Spleen (tissue), 11 donors: ENCODE data around the gene ZNF584. TPM values are rescaled to one million over a fixed set of nuclear protein-coding genes. Genes with fewer than 3 reads are reported as not detected.
A peak's percentile ranks its signal among the peaks of the same experiment; 100 is the strongest.

Experiments used
- DNase-seq: peaks from one replicate; pipeline ENCODE4 v3.0.0-alpha.2; 2020
- H3K27ac ChIP-seq, 8 donors: fragments of 200-600 bp; sonication (generic) in 7 of 8; 1 replicate in 4 of 8; 2 replicates in 4 of 8; pipeline versions ENCODE4 v1.5.0 to v1.8.0; 2016 to 2021; ENCODE audit warnings: inconsistent platforms in 4 of 8, mild to moderate bottlenecking in 4 of 8, moderate library complexity in 1 of 8
- H3K27me3 ChIP-seq, 7 donors: fragments of 200-600 bp; sonication (generic) in 6 of 7; replicated peaks in 1 of 7; 1 replicate in 4 of 7; 2 replicates in 3 of 7; pipeline versions ENCODE4 v1.5.0 to v1.8.0; 2016 to 2021; ENCODE audit warnings: inconsistent platforms in 3 of 7, mild to moderate bottlenecking in 1 of 7
- H3K36me3 ChIP-seq, 6 donors: fragments of 200-600 bp; sonication (generic) in 5 of 6; 1 replicate in 4 of 6; 2 replicates in 2 of 6; pipeline versions ENCODE4 v1.5.0 to v1.8.0; 2016 to 2021; ENCODE audit warnings: inconsistent platforms in 2 of 6
- H3K4me1 ChIP-seq, 6 donors: fragments of 200-600 bp; sonication (generic) in 5 of 6; 1 replicate in 3 of 6; 2 replicates in 3 of 6; pipeline versions ENCODE4 v1.5.0 to v1.8.0; 2016 to 2021; ENCODE audit warnings: inconsistent platforms in 3 of 6
- H3K4me3 ChIP-seq, 8 donors: fragments of 200-600 bp; sonication (generic) in 7 of 8; 1 replicate in 4 of 8; 2 replicates in 4 of 8; pipeline versions ENCODE4 v1.5.0 to v1.8.0; 2016 to 2021; ENCODE audit warnings: inconsistent platforms in 4 of 8, mild to moderate bottlenecking in 4 of 8, moderate library complexity in 2 of 8
- H3K9me3 ChIP-seq, 8 donors: fragments of 200-600 bp; sonication (generic) in 7 of 8; 1 replicate in 4 of 8; 2 replicates in 4 of 8; pipeline versions ENCODE4 v1.5.0 to v1.8.0; 2016 to 2021; ENCODE audit warnings: inconsistent platforms in 4 of 8
- POLR2A ChIP-seq, 3 donors: fragments of 450-650 bp; IDR thresholded peaks; one replicate each; pipeline ENCODE4 v1.5.1; 2017; ENCODE audit warnings: antibody characterized with exemption in 3 of 3, mild to moderate bottlenecking in 1 of 3
- POLR2AphosphoS5 ChIP-seq, 3 donors: sonication (generic); formaldehyde crosslinking; IDR thresholded peaks; one replicate each; pipeline ENCODE4 v1.5.1; 2017; ENCODE audit warnings: antibody characterized with exemption in 3 of 3
- WGBS, 5 donors: extraction: QIAGEN DNeasy Blood & Tissue Kit in 3 of 5; methylation state at CpG; one replicate each; pipeline versions ENCODE4 v1.1.5 to v1.1.7; 2013 to 2018; 5-methylcytosine and 5-hydroxymethylcytosine counted together
- intact Hi-C: fragments of 100-400 bp; cut with DNase I; formaldehyde crosslinking; loops from one replicate; pipeline ENCODE4 v1.15.0; 2023; ENCODE audit warnings: low total_unique reads
- microRNA-seq, 3 donors: library from miRNA; unstranded; fragments of <30 nt; microRNA quantifications; one replicate each; pipeline versions ENCODE4 to v1.1.0, GENCODE V29; 2019 to 2020
- polyA plus RNA-seq, 3 donors: library from polyadenylated mRNA; stranded (reverse); fragments of 200-250 nt; gene quantifications; one replicate each; pipeline ENCODE4 v1.2.1, GENCODE V29; 2013
- small RNA-seq, 4 donors: library from RNA; depleted of rRNA; stranded (forward); fragments of <200 nt; gene quantifications; one replicate each; pipeline ENCODE3, GENCODE V24; 2016
- total RNA-seq, 7 donors: library from RNA; depleted of rRNA in 3 of 7; stranded (reverse); fragments of >200 nt in 3 of 7; fragmentation: NEBNext Ultra II Directional in 4 of 7; extraction: Animal tissue kit (Norgen Biotek cat#: 25700) in 4 of 7; gene quantifications; one replicate each; pipeline versions ENCODE4 v1.1.0 to v1.2.1, GENCODE V29; 2016 to 2021
- TF ChIP-seq, protein P1 (sequence below), 11 experiments: fragments of 200-600 bp in 7 of 11; fragments of 450-650 bp in 4 of 11; sonication (generic) in 4 of 11; IDR thresholded peaks in 8 of 11; conservative IDR thresholded peaks in 3 of 11; 1 replicate in 7 of 11; 2 replicates in 4 of 11; pipeline versions ENCODE4 v1.4.0 to v1.8.0; 2016 to 2021; ENCODE audit warnings: antibody characterized with exemption in 11 of 11, inconsistent platforms in 4 of 11, mild to moderate bottlenecking in 1 of 11
- donor health status: healthy with polysubstance abuse.
- donor health status: DM: no; HTN: no; CAD: no; lungs with moderate emphysema.
- donor health status: DM: no; HTN: no; CAD: no.
- donor health status: Bipolar disorder and iron deficiency.
- donor health status: healthy.
- donor health status: DM: no; HTN: no; CAD: no.
- donor health status: DM: yes; HTN: yes; CAD: no.

ZNF584 gene
- total and polyA plus RNA-seq, 10 donors = 2.3 to 11.2 (median 8.3) TPM

- intact Hi-C loops = no loop called here
- TF ChIP-seq POLR2A (IDR thresholded peaks at IDR 0.05) (no peak), POLR2AphosphoS5 (IDR thresholded peaks at IDR 0.05) (no peak)
- TF ChIP-seq, protein P1, sequence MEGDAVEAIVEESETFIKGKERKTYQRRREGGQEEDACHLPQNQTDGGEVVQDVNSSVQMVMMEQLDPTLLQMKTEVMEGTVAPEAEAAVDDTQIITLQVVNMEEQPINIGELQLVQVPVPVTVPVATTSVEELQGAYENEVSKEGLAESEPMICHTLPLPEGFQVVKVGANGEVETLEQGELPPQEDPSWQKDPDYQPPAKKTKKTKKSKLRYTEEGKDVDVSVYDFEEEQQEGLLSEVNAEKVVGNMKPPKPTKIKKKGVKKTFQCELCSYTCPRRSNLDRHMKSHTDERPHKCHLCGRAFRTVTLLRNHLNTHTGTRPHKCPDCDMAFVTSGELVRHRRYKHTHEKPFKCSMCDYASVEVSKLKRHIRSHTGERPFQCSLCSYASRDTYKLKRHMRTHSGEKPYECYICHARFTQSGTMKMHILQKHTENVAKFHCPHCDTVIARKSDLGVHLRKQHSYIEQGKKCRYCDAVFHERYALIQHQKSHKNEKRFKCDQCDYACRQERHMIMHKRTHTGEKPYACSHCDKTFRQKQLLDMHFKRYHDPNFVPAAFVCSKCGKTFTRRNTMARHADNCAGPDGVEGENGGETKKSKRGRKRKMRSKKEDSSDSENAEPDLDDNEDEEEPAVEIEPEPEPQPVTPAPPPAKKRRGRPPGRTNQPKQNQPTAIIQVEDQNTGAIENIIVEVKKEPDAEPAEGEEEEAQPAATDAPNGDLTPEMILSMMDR (IDR thresholded peaks at IDR 0.05 in 8 of 11, conservative IDR thresholded peaks at IDR 0.05 in 3 of 11) = no peak
- Histone ChIP-seq H3K27ac (no peak overlapping the region), H3K4me1 (peaks cover 0 to 7% (median 1%) of the 10 kb centered on the region in 6 donors), H3K9me3 (no peaks in the 10 kb centered on the region), H3K36me3 (peaks cover 0 to 33% (median 21%) of the 10 kb centered on the region in 6 donors), H3K27me3 (no peaks in the 10 kb centered on the region), H3K4me3 (no peak overlapping the region)
- DNase-seq = no peak
- WGBS, 5 donors = 88 to 100% (median 91%) methylated on average over 2 of the region's 2 CpGs
Measured at GRCh38 chr19:58460039-58460438, 51.6 kb downstream of the ZNF584 start.

GRCh38 chr19:58466089-58466759, 57.8 kb downstream of the ZNF584 start:
- peak overlapping the region; percentile 93 to 100 (median 99) for H3K4me3 ChIP-seq
- intact Hi-C loops = no loop called here
- peaks cover 0 to 23% (median 20%) of the 10 kb centered on the region in 6 donors for H3K36me3 ChIP-seq
- 37 to 41% (median 38%) methylated on average over 19 to 20 of the region's 20 CpGs for WGBS, 5 donors
- TF ChIP-seq, protein P1 (IDR thresholded peaks at IDR 0.05 in 8 of 11, conservative IDR thresholded peaks at IDR 0.05 in 3 of 11) = no peak
- TF ChIP-seq POLR2AphosphoS5 (IDR thresholded peaks at IDR 0.05) (no peak), POLR2A (IDR thresholded peaks at IDR 0.05) (no peak)
- H3K27me3 ChIP-seq = no peaks in the 10 kb centered on the region
- no peak for DNase-seq
- no peaks in the 10 kb centered on the region for H3K9me3 ChIP-seq
- peaks cover 10 to 35% (median 21%) of the 10 kb centered on the region in 6 donors for H3K4me1 ChIP-seq
- H3K27ac ChIP-seq = peak overlapping the region in 6 of 8 donors; percentile 80 to 92 (median 86)

DNA sequence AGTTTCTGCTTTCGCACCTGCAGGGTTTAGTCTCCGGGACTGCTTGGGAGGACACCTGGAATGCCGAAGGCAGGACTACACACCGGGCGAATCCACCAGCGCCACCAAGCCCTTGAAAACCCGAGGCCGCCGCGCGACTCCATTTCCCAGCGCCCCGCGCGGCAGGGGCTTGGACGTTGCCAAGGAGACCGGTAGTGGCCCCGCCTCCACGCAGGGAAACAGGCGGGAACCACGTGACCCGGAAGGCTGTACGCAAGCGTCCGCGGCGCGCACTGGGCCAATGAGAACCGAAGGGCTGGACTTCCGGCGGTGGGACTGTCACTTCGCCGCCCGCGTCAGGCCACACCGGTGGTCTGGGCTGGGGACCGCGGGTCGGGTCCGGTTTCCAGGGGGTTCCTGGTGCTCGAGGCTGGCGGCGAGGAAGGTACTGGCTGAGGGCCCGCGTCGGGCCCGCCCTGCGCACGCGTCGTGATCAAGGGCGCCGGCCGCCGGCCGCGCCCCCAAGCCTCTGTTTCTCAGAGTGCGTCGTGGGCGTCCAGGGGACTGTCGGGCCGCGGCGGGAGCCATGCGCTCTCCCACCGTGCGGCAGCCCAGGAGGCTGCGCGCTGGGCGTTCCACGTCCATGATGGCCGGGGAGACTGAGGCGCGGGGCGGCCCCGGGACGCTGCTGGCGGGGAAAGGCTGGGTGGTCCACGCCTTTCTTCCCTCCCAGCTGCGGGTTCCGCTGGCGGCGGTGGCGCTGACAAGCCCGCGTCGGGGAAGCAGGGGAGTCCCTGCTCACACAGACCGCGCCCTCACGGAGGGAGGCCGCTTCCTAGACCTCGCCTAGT, 58.5 kb downstream of the ZNF584 start, which contains the start of gene ZNF324:
Gene ZNF324 (plus strand): TSS at position 321 of the 830 bp plus-strand sequence. CDS start 2,106 bp downstream, outside the sequence.
- Histone ChIP-seq H3K27me3 (no peaks in the 10 kb centered on the region), H3K4me3 (peak within 1 kb of the TSS; percentile 93 to 100 (median 99)), H3K9me3 (no peaks in the 10 kb centered on the region), H3K4me1 (peaks cover 10 to 35% (median 21%) of the 10 kb centered on the region in 6 donors), H3K27ac (peak within 1 kb of the TSS; percentile 65 to 92 (median 86)), H3K36me3 (peaks cover 0 to 30% (median 25%) of the 10 kb centered on the region in 6 donors)
- intact Hi-C loops = no loop called here
- 0 to 1% (median 0%) methylated on average over 28 to 92 of the region's 92 CpGs for WGBS, 5 donors
- DNase-seq = peak; percentile 99
- TF ChIP-seq, protein P1 (IDR thresholded peaks at IDR 0.05 in 8 of 11, conservative IDR thresholded peaks at IDR 0.05 in 3 of 11) = peak in 2 of 11 experiments; percentile 10 to 33
- TF ChIP-seq POLR2AphosphoS5 (IDR thresholded peaks at IDR 0.05) (peak; percentile 86 to 92 (median 90)), POLR2A (IDR thresholded peaks at IDR 0.05) (no peak)

Small RNAs within 50 kb of the gene (microRNA-seq; reads per million reads assigned to microRNA genes)
- gene MIR4754 = 0.28 to 1.8 (median 1.1) reads per million in 3 donors

Small RNAs within 50 kb of the gene (small RNA-seq; reads per million reads assigned to genes)
- gene MIR4754 = 0 reads per million in 4 donors
- 0.35 to 0.75 (median 0.52) reads per million in 4 donors for gene RNA5SP473

Other genes starting within 250 kb of the ZNF584 start
- gene ZNF274, start 225.6 kb upstream of the ZNF584 start, total RNA-seq = 10 to 100 TPM; 32.5 to 53.4 (median 36.9) TPM
- 10 to 100 TPM; 17.5 to 19.5 (median 18.4) TPM for gene ZNF274, start 225.6 kb upstream of the ZNF584 start, polyA plus RNA-seq
- gene ZNF544, start 179.7 kb upstream of the ZNF584 start, total RNA-seq = 10 to 100 TPM; 31.4 to 58.5 (median 39.0) TPM
- gene ZNF544, start 179.7 kb upstream of the ZNF584 start, polyA plus RNA-seq = 10 to 100 TPM; 12.5 to 24.8 (median 20.2) TPM
- gene ZNF8, start 129.7 kb upstream of the ZNF584 start, total RNA-seq = 10 to 100 TPM in 2 of 7 donors, 1 to 10 TPM in 5; 6.6 to 10.7 (median 8.5) TPM
- 1 to 10 TPM in 1 of 3 donors, under 1 TPM in 2; 0.91 to 1.8 (median 0.91) TPM for gene ZNF8, start 129.7 kb upstream of the ZNF584 start, polyA plus RNA-seq
- gene ERVK3-1, start 103.3 kb upstream of the ZNF584 start, total RNA-seq = 10 to 100 TPM; 35.0 to 62.5 (median 44.7) TPM
- gene ERVK3-1, start 103.3 kb upstream of the ZNF584 start, polyA plus RNA-seq = 10 to 100 TPM; 34.0 to 48.8 (median 39.1) TPM
- 1 to 10 TPM; 2.7 to 3.9 (median 3.0) TPM for gene ZSCAN22, start 81.7 kb upstream of the ZNF584 start, total RNA-seq
- under 1 TPM; 0.48 to 0.86 (median 0.55) TPM for gene ZSCAN22, start 81.7 kb upstream of the ZNF584 start, polyA plus RNA-seq
- gene A1BG, start 55.2 kb upstream of the ZNF584 start, total RNA-seq = 10 to 100 TPM; 10.8 to 49.9 (median 14.2) TPM
- gene A1BG, start 55.2 kb upstream of the ZNF584 start, polyA plus RNA-seq = 10 to 100 TPM; 39.4 to 76.5 (median 73.8) TPM
- gene ZNF497, start 45.9 kb upstream of the ZNF584 start, total RNA-seq = 1 to 10 TPM in 5 of 7 donors, under 1 TPM in 2; 0.44 to 3.0 (median 1.3) TPM
- under 1 TPM; 0.59 to 0.74 (median 0.61) TPM for gene ZNF497, start 45.9 kb upstream of the ZNF584 start, polyA plus RNA-seq
- gene ZNF837, start 27.6 kb upstream of the ZNF584 start, total RNA-seq = 1 to 10 TPM; 2.2 to 6.1 (median 3.2) TPM
- 1 to 10 TPM; 3.2 to 4.4 (median 3.2) TPM for gene ZNF837, start 27.6 kb upstream of the ZNF584 start, polyA plus RNA-seq
- gene RPS5, start 21.4 kb upstream of the ZNF584 start, total RNA-seq = 1,000 to 10,000 TPM in 4 of 7 donors, 100 to 1,000 TPM in 3; 712 to 1,400 (median 1,083) TPM
- gene RPS5, start 21.4 kb upstream of the ZNF584 start, polyA plus RNA-seq = 1,000 to 10,000 TPM; 1,850 to 2,466 (median 2,373) TPM
- gene RNF225, start 13.0 kb upstream of the ZNF584 start, total RNA-seq = not detected
- not detected for gene RNF225, start 13.0 kb upstream of the ZNF584 start, polyA plus RNA-seq
- gene ZNF132, start 31.5 kb downstream of the ZNF584 start, total RNA-seq = 10 to 100 TPM in 2 of 7 donors, 1 to 10 TPM in 5; 4.2 to 10.9 (median 6.6) TPM
- gene ZNF132, start 31.5 kb downstream of the ZNF584 start, polyA plus RNA-seq = 1 to 10 TPM in 2 of 3 donors, under 1 TPM in 1; 0.96 to 1.1 (median 1.0) TPM
- 10 to 100 TPM in 2 of 7 donors, 1 to 10 TPM in 5; 7.3 to 12.5 (median 8.3) TPM for gene ZNF324B, start 43.0 kb downstream of the ZNF584 start, total RNA-seq
- gene ZNF324B, start 43.0 kb downstream of the ZNF584 start, polyA plus RNA-seq = 1 to 10 TPM in 2 of 3 donors, under 1 TPM in 1; 0.98 to 3.3 (median 1.5) TPM
- 10 to 100 TPM; 11.0 to 19.8 (median 14.2) TPM for gene ZNF324, start 58.4 kb downstream of the ZNF584 start, total RNA-seq
- gene ZNF324, start 58.4 kb downstream of the ZNF584 start, polyA plus RNA-seq = 1 to 10 TPM; 1.5 to 4.6 (median 2.1) TPM
- 10 to 100 TPM in 6 of 7 donors, 1 to 10 TPM in 1; 9.8 to 18.8 (median 11.3) TPM for gene ZNF446, start 67.7 kb downstream of the ZNF584 start, total RNA-seq
- 10 to 100 TPM in 2 of 3 donors, 1 to 10 TPM in 1; 7.1 to 13.2 (median 12.6) TPM for gene ZNF446, start 67.7 kb downstream of the ZNF584 start, polyA plus RNA-seq
- 10 to 100 TPM in 1 of 7 donors, 1 to 10 TPM in 6; 6.0 to 12.3 (median 7.2) TPM for gene SLC27A5, start 103.3 kb downstream of the ZNF584 start, total RNA-seq
- 10 to 100 TPM; 14.0 to 26.8 (median 14.9) TPM for gene SLC27A5, start 103.3 kb downstream of the ZNF584 start, polyA plus RNA-seq
- gene ZBTB45, start 111.2 kb downstream of the ZNF584 start, total RNA-seq = 10 to 100 TPM; 11.1 to 16.0 (median 13.0) TPM
- 1 to 10 TPM; 4.0 to 8.8 (median 4.4) TPM for gene ZBTB45, start 111.2 kb downstream of the ZNF584 start, polyA plus RNA-seq
- 100 to 1,000 TPM; 216 to 294 (median 232) TPM for gene TRIM28, start 135.4 kb downstream of the ZNF584 start, total RNA-seq
- 100 to 1,000 TPM; 181 to 233 (median 183) TPM for gene TRIM28, start 135.4 kb downstream of the ZNF584 start, polyA plus RNA-seq
- 100 to 1,000 TPM in 3 of 7 donors, 10 to 100 TPM in 4; 79.9 to 115 (median 89.9) TPM for gene CHMP2A, start 146.5 kb downstream of the ZNF584 start, total RNA-seq
- gene CHMP2A, start 146.5 kb downstream of the ZNF584 start, polyA plus RNA-seq = 100 to 1,000 TPM; 112 to 124 (median 121) TPM
- gene UBE2M, start 150.0 kb downstream of the ZNF584 start, total RNA-seq = 10 to 100 TPM; 19.1 to 66.9 (median 44.0) TPM
- 10 to 100 TPM; 33.2 to 47.3 (median 36.9) TPM for gene UBE2M, start 150.0 kb downstream of the ZNF584 start, polyA plus RNA-seq
- 10 to 100 TPM; 27.7 to 41.6 (median 35.7) TPM for gene MZF1, start 164.7 kb downstream of the ZNF584 start, total RNA-seq
- 10 to 100 TPM; 13.2 to 23.0 (median 20.6) TPM for gene MZF1, start 164.7 kb downstream of the ZNF584 start, polyA plus RNA-seq